GM23338 (cell line): Measurements from ENCODE around the gene IGF2. TPM values are rescaled to one million over a fixed set of nuclear protein-coding genes. Genes with fewer than 3 reads are reported as not detected.

Source experiments
- ATAC-seq: fragments of 200-7000 bp; cut with Tn5 transposase; 3 replicates; pipeline ENCODE4 v1.9.1; 2020
- DNase-seq: peaks from one replicate; pipeline ENCODE4 v3.0.0-alpha.2; 2015; ENCODE audit warnings: low spot score
- H2AFZ ChIP-seq: fragments of 200-600 bp; sonication (generic); 2 replicates; pipeline ENCODE4 v1.8.0; 2016; ENCODE audit warnings: antibody characterized with exemption, mild to moderate bottlenecking, moderate library complexity
- H3F3A ChIP-seq: fragments of 200-600 bp; sonication (generic); replicated peaks from 2 replicates; pipeline ENCODE4 v1.8.0; 2017; ENCODE audit warnings: antibody characterized with exemption, mixed run types, low read depth
- H3K27ac ChIP-seq: fragments of 200-600 bp; sonication (generic); 2 replicates; pipeline ENCODE4 v1.6.1; 2016; ENCODE audit warnings: low read depth
- H3K27me3 ChIP-seq: fragments of 200-600 bp; sonication (generic); 2 replicates; pipeline ENCODE4 v1.8.0; 2016; ENCODE audit warnings: mild to moderate bottlenecking, mixed run types, moderate library complexity; ENCODE audit not compliant: insufficient read depth
- H3K36me3 ChIP-seq: fragments of 200-600 bp; sonication (generic); 2 replicates; pipeline ENCODE4 v1.8.0; 2016; ENCODE audit warnings: mild to moderate bottlenecking; ENCODE audit not compliant: insufficient read depth
- H3K4me1 ChIP-seq: fragments of 200-600 bp; sonication (generic); 2 replicates; pipeline ENCODE4 v1.8.0; 2016; ENCODE audit warnings: mild to moderate bottlenecking, moderate library complexity; ENCODE audit not compliant: insufficient read depth
- H3K4me2 ChIP-seq: fragments of 200-600 bp; sonication (generic); 2 replicates; pipeline ENCODE4 v1.7.1; 2017; ENCODE audit warnings: mixed run types
- H3K4me3 ChIP-seq: fragments of 200-600 bp; sonication (generic); 2 replicates; pipeline ENCODE4 v1.6.1; 2016; ENCODE audit warnings: mixed run types
- H3K79me2 ChIP-seq: fragments of 200-600 bp; sonication (generic); replicated peaks from 2 replicates; pipeline ENCODE4 v1.8.0; 2017; ENCODE audit warnings: mild to moderate bottlenecking; ENCODE audit not compliant: insufficient read depth
- H3K9me2 ChIP-seq: fragments of 200-600 bp; sonication (generic); 2 replicates; pipeline ENCODE4 v1.8.0; 2017; ENCODE audit not compliant: insufficient read depth
- H4K20me1 ChIP-seq: fragments of 200-600 bp; sonication (generic); replicated peaks from 2 replicates; pipeline ENCODE4 v1.8.0; 2017; ENCODE audit warnings: mild to moderate bottlenecking; ENCODE audit not compliant: insufficient read depth
- H3K27ac Mint-ChIP-seq: 2 replicates; pipeline ENCODE4 v1.8.0; 2020; ENCODE audit warnings: inconsistent platforms, mild to moderate bottlenecking, moderate library complexity, mixed read lengths
- H3K27me3 Mint-ChIP-seq: 3 replicates; pipeline ENCODE4 v1.8.0; 2022; ENCODE audit warnings: low read depth, mild to moderate bottlenecking, moderate library complexity, mixed read lengths, inconsistent platforms; ENCODE audit not compliant: insufficient read depth, poor library complexity
- H3K36me3 Mint-ChIP-seq: 3 replicates; pipeline ENCODE4 v1.8.0; 2021; ENCODE audit warnings: low read depth, mild to moderate bottlenecking, inconsistent platforms, moderate library complexity, mixed read lengths
- H3K4me1 Mint-ChIP-seq: 3 replicates; pipeline ENCODE4 v1.8.0; 2020; ENCODE audit warnings: mild to moderate bottlenecking, inconsistent platforms, mixed read lengths
- H3K4me3 Mint-ChIP-seq: 3 replicates; pipeline ENCODE4 v1.8.0; 2021; ENCODE audit warnings: moderate library complexity, mild to moderate bottlenecking, inconsistent platforms, mixed read lengths
- H3K9me3 Mint-ChIP-seq: 3 replicates; pipeline ENCODE4 v1.8.0; 2020; ENCODE audit warnings: moderate library complexity, mild to moderate bottlenecking, inconsistent platforms, mixed read lengths
- CREB1 ChIP-seq: fragments of 250-450 bp; sonication (Bioruptor Pico); IDR thresholded peaks from 2 replicates; pipeline ENCODE4 v1.5.0; 2020; ENCODE audit warnings: low read depth, mild to moderate bottlenecking, moderate library complexity
- EZH2 ChIP-seq: fragments of 200-600 bp; sonication (generic); IDR thresholded peaks from one replicate; pipeline ENCODE4 v1.8.0; 2017; ENCODE audit warnings: antibody characterized with exemption, mild to moderate bottlenecking, low read depth; ENCODE audit not compliant: unreplicated experiment
- EZH2phosphoT487 ChIP-seq: fragments of 200-600 bp; sonication (generic); IDR thresholded peaks from one replicate; pipeline ENCODE4 v1.8.1; 2018; ENCODE audit warnings: antibody characterized with exemption; ENCODE audit not compliant: unreplicated experiment
- JUNB ChIP-seq: IDR thresholded peaks from one replicate; pipeline ENCODE4 v1.6.1; 2016; ENCODE audit warnings: antibody characterized with exemption; ENCODE audit not compliant: unreplicated experiment
- NANOG ChIP-seq: IDR thresholded peaks from 2 replicates; pipeline ENCODE4 v1.6.1; 2016; ENCODE audit warnings: antibody characterized with exemption, borderline replicate concordance
- POLR2AphosphoS5 ChIP-seq: IDR thresholded peaks from 2 replicates; pipeline ENCODE4 v1.6.1; 2016; ENCODE audit warnings: antibody characterized with exemption, low read depth
- REST ChIP-seq: IDR thresholded peaks from one replicate; pipeline ENCODE4 v1.6.1; 2018; ENCODE audit warnings: antibody characterized with exemption; ENCODE audit not compliant: unreplicated experiment
- STAT1 ChIP-seq: IDR thresholded peaks from one replicate; pipeline ENCODE4 v1.6.1; 2016; ENCODE audit warnings: antibody characterized with exemption; ENCODE audit not compliant: unreplicated experiment
- ZNF114 ChIP-seq: fragments of 250-450 bp; sonication (Bioruptor Pico); IDR thresholded peaks from 2 replicates; pipeline ENCODE4 v1.5.0; 2020; ENCODE audit warnings: mild to moderate bottlenecking, moderate library complexity
- ZNF331 ChIP-seq: fragments of 250-450 bp; sonication (Bioruptor Pico); IDR thresholded peaks from 2 replicates; pipeline ENCODE4 v1.5.0; 2020; ENCODE audit warnings: low read depth, mild to moderate bottlenecking, moderate library complexity
- ZNF462 ChIP-seq: fragments of 250-450 bp; sonication (Bioruptor Pico); IDR thresholded peaks from 2 replicates; pipeline ENCODE4 v1.5.0; 2020; ENCODE audit warnings: mild to moderate bottlenecking, moderate library complexity
- polyA plus RNA-seq: library from polyadenylated mRNA; unstranded; fragments of >200 nt; fragmentation: Nextera tagmentation; extraction: Ambion mirVana; gene quantifications from 2 replicates; pipeline ENCODE4 v1.2.1, GENCODE V29; 2016
- total RNA-seq: library from RNA; depleted of rRNA; stranded (reverse); fragments of >200 nt; shearing (Covaris generic); gene quantifications from 2 replicates; pipeline ENCODE4 v1.2.3, GENCODE V29; 2014
- TF ChIP-seq, protein P1 (sequence below): IDR thresholded peaks from 2 replicates; pipeline ENCODE4 v1.6.1; 2016; ENCODE audit warnings: antibody characterized with exemption
- TF ChIP-seq, protein P2 (sequence below), 2 experiments: fragments of 200-600 bp in 1 of 2; sonication (generic) in 1 of 2; conservative IDR thresholded peaks; 2 replicates each; pipeline versions ENCODE4 v1.5.1 to v1.6.1; 2016 to 2017; ENCODE audit warnings: antibody characterized with exemption in 2 of 2, low read depth in 2 of 2, mild to moderate bottlenecking in 2 of 2, moderate library complexity in 1 of 2

The IGF2 gene
- total and polyA plus RNA-seq, 2 experiments from 2014 or later = 1.4 to 4.0 TPM

DNA sequence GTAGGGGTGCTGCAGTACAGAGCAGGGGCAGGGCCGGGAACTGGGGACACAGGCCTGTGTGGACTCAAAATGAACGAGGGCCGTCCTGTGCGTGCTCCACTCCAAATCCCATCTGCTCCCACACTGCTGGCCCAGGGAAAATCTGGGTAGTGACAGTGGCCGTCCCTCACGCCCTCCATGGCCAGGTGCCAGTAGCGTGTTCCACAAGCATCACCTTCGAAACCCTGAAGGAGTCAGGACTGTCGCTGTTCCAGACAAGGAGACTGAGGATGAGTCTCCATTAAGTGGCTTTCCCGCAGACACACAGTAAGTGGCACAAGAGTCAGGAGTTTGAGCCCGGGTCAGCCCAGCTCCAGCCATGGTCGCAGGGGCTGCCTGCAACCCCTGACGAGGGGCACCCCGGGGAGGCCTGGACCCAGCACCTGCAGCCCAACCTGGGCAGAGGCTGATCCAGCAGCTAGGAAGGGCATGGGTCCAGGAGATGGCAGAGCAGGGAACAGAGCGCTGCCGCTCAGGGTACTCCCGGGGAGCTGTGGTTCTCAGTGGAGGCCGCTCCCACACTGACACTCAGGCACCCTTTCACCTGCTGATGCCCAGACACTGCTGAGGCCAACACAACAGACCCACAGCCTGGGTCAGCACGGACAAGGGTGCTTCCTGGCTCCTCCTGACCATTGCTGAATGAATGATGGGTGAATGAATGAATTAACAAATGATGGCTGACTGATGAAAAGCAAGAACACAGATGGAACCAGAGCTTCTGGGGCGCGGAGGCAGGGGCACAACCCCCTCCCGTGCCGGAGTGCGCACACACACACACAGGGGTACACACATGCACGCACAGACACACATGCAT is 35.3 kb downstream of the IGF2 start:
- peaks cover 11% of the 10 kb centered on the region; the same call in 1 of the 2 replicates for H3K9me2 ChIP-seq
- no peaks in the 10 kb centered on the region for H3F3A ChIP-seq
- DNase-seq = no peak
- ATAC-seq = no peak
- Mint-ChIP-seq H3K4me3 (no peak overlapping the region), H3K9me3 (no peaks in the 10 kb centered on the region), H3K27ac (no peak overlapping the region), H3K4me1 (peaks cover 7% of the 10 kb centered on the region), H3K36me3 (no peaks in the 10 kb centered on the region), H3K27me3 (peaks cover 14% of the 10 kb centered on the region)
- H3K27me3 ChIP-seq = no peaks in the 10 kb centered on the region
- no peaks in the 10 kb centered on the region for H4K20me1 ChIP-seq
- no peak overlapping the region for H3K4me2 ChIP-seq
- TF ChIP-seq, protein P1, sequence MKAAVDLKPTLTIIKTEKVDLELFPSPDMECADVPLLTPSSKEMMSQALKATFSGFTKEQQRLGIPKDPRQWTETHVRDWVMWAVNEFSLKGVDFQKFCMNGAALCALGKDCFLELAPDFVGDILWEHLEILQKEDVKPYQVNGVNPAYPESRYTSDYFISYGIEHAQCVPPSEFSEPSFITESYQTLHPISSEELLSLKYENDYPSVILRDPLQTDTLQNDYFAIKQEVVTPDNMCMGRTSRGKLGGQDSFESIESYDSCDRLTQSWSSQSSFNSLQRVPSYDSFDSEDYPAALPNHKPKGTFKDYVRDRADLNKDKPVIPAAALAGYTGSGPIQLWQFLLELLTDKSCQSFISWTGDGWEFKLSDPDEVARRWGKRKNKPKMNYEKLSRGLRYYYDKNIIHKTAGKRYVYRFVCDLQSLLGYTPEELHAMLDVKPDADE = no peak
- TF ChIP-seq REST = no peak
- TF ChIP-seq CREB1 (CRISPR knock-in tag) = no peak
- TF ChIP-seq ZNF462 = no peak
- TF ChIP-seq, protein P2, sequence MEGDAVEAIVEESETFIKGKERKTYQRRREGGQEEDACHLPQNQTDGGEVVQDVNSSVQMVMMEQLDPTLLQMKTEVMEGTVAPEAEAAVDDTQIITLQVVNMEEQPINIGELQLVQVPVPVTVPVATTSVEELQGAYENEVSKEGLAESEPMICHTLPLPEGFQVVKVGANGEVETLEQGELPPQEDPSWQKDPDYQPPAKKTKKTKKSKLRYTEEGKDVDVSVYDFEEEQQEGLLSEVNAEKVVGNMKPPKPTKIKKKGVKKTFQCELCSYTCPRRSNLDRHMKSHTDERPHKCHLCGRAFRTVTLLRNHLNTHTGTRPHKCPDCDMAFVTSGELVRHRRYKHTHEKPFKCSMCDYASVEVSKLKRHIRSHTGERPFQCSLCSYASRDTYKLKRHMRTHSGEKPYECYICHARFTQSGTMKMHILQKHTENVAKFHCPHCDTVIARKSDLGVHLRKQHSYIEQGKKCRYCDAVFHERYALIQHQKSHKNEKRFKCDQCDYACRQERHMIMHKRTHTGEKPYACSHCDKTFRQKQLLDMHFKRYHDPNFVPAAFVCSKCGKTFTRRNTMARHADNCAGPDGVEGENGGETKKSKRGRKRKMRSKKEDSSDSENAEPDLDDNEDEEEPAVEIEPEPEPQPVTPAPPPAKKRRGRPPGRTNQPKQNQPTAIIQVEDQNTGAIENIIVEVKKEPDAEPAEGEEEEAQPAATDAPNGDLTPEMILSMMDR (conservative IDR thresholded peaks at IDR 0.05; ENCODE audit: low read depth in 2 of 2) = no peak
- TF ChIP-seq EZH2 = no peak
- no peak for TF ChIP-seq STAT1
- no peak for TF ChIP-seq EZH2phosphoT487
- no peak for TF ChIP-seq ZNF331 (CRISPR knock-in tag)
- no peak for TF ChIP-seq NANOG
- no peak for TF ChIP-seq ZNF114 (CRISPR knock-in tag)
- TF ChIP-seq POLR2AphosphoS5 = no peak
- no peak for TF ChIP-seq JUNB
- H3K27ac ChIP-seq = no peak overlapping the region
- H3K36me3 ChIP-seq = no peaks in the 10 kb centered on the region
- H3K4me3 ChIP-seq = no peak overlapping the region
- no peaks in the 10 kb centered on the region; the same call in 1 of the 2 replicates for H3K4me1 ChIP-seq
- H2AFZ ChIP-seq = no peak overlapping the region
- no peaks in the 10 kb centered on the region for H3K79me2 ChIP-seq
